ENCODE results near the gene LAMB4.

Gene LAMB4

GRCh38 chr7:108142675-108143259, 12.6 kb upstream of the LAMB4 start:
- no peak for DNase-seq

- DNase-seq = no peak
Observed at GRCh38 chr7:108142180-108142579, 12.0 kb upstream of the LAMB4 start.

- DNase-seq = no peak
Observed at GRCh38 chr7:108140671-108141070, 10.5 kb upstream of the LAMB4 start.

DNA sequence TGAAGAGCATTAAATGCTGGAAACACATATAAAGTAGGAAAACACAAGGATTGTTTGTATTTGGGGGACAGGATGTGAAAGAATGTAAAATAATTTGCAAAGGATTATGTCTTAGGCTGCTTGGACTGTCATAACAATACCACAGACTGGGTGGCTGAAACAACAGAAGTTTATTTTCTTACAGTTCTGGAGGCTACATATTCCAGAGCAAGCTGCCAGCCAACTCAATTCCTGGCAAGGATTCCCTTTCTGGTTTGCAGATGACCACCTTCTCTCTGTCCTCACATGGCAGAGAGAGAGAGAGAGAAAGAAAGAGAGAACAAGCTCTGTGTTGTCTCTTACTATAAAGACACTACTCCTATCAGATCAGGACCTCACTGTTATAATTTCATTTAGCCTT, 8.8 kb upstream of the LAMB4 start:
- no peak for DNase-seq

GRCh38 chr7:108137993-108138392, 7.8 kb upstream of the LAMB4 start:
- no peak for DNase-seq

GRCh38 chr7:108137040-108137439, 6.9 kb upstream of the LAMB4 start:
- DNase-seq = no peak

DNA sequence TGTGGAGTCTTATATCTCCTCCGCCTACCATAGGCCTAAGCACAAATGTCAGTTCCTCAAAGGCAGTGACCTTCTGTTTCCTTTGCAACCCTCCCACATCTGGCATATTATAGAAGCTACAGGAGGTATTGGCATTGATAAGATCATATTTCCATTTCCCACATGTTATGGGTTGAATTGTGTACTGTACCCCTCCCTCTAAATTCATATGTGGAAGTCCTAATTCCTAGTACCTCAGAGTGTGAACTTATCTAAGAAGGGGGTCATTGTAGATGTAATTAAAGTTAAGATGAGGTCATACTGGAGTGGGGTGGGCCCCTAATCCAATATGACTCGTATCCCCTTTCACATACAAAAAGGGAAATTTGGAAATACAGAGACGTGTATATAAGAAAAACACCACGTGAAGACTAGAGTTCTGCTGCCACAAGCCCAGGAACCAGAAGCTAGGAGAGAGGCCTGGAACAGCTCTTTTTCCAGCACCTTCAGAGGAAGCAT, 6.1 kb upstream of the LAMB4 start:
- no peak for DNase-seq

- DNase-seq = no peak
Observed at GRCh38 chr7:108135446-108136190, 5.5 kb upstream of the LAMB4 start.

GRCh38 chr7:108134486-108134885, 4.3 kb upstream of the LAMB4 start:
- no peak for DNase-seq

DNA sequence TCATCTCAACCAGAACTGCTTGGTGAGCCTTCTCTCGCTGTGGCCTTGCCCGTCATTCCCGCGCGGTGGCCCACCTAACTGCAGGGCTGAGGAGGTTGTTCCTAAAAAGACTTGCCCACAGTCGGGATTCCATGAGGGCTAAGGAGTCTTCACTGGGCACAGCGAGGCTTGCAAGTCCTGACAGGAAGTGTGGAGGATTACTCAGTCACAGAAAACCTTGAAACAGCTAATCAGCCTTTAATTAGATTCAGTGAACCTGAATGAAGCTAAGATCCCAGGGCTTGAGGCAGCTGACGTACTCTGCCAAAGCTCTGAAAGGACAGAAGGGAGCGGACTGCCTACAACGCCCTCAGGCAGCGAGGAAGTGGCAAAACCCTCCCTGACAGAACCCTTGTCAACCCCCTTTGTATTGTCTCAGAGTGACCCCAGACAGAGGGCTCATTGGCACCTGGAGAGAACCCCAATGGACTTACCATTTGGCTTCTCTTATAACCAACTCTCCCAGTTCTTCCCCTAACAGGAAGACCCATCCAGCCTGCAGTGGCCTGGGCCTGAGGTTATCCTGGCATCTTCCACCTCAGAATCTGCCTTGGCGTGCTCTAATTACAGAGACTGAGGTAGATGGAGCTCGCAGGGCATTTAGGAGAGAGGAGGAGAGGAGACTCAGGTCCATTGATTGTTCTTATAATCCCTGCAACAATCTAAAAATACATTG, 2.5 kb upstream of the LAMB4 start:
- DNase-seq = no peak

DNA sequence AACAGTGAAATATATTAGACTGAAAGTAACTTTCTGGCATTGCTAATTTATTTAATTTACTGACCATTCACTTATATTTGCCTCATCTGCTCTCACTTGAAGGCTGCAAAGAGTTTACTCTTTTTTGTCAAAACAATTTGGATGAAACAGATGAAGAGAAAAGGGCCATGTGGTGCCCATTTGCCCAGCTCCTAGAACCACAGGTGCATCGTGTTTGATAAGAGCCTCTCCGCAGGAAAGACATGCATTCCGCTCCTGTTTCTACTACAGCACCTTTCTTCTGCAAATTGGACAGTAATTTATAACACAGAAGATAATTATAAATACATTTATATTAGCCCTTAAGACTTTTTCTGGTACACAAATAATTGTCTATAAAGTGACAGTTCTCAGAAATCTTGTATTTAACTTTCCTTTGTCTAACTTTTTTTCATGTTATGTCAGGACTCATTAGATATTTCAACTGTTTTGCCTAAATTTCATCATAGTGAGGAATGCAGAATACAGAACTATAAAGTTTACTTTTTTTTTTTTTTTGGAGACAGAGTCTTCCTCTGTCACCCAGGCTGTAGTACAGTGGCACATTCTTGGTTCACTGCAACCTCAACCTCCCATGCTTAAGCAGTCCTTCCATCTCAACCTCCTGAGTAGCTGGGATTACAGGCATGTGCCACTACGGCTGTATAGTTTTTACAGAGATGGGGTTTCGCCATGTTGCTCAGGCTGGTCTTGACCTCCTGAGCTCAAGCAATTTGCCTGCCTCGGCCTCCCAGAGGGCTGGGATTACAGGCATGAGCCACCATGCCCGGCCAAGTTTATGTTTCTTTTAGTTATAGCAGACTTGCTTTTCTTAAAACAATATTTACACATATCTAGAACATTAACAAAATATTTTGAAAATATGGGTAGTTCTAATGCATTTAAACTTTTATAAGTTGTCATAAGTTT, 869 bp downstream of the LAMB4 start:
- DNase-seq = no peak

DNA sequence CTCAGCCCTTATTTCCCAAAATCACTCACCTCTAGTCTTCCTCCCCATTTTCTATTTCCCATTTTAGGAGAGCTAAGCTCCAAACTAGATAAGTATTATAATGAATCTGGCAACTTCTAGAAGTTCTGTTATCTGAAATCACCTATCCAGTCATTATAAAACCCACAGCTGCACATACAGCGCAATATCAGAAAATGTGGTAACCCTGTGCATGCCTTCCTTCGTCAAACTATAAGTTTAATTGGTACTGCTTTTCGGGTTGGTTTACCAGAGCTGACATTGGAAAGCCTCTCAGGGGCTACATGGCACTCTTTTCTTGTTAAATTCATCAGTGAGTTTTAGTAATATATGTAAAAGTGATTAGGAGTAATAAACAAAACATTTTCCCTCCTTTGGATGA, 1.6 kb downstream of the LAMB4 start:
- DNase-seq = no peak

DNA sequence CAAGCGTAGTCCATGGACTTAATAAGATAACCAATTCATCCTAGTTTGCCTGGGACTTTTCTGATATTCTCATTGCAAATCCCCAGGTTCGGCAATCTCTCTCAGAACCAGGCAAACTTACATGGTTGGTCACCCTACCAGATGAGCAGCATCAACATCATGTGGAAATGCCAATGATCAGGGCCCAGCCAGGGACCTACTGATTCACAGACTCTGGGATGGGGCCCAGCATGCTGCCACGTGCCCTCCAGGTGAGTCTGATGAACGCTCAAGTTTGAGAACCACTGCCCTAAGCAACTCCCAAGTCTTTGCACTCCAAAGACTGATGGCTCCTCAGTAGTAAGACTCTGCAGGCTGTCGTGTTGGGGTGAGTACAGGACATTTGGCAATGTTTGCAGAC, 2.7 kb downstream of the LAMB4 start:
- no peak for DNase-seq

GRCh38 chr7:108124820-108125219, 5.3 kb downstream of the LAMB4 start:
- no peak for DNase-seq

GRCh38 chr7:108122181-108122580, 8.0 kb downstream of the LAMB4 start:
- DNase-seq = no peak

- no peak for DNase-seq
Observed at GRCh38 chr7:108120933-108121332, 9.2 kb downstream of the LAMB4 start.

DNA sequence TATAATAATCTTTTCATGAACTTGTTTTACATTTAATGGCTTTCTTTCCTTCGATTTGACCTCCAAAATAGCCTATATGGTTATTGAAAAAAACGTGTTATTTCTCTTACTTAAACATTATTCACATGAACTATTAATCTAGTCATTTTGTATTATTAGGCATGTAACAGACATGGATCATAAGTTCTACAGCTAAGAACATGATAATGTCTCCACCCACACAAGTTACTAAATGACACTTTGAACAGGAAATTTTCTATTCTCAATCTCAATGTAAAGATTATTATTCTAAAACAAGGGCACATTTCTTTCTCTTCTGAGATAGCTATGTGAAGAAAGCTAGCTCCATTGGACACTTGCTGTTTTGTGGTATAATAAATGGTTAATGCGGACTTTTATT, 10.0 kb downstream of the LAMB4 start:
- DNase-seq = no peak

DNA sequence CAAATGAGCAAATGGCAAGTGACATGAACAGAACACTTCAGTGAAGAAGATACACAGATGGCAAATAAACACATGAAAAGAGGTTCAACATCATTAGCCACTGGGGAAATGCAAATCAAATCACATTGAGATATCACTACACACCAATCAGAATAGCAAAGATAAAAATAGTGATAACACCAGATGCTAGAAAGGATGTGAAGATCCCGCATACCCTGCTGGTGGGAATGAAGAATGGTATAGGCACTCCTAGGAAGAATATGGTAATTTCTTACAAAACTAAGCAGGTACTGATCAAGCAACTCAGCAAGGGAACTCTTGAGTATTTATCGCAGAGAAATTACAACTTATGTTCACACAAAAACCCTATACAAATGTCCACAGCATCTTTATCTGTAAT, 11.2 kb downstream of the LAMB4 start:
- DNase-seq = no peak

DNA sequence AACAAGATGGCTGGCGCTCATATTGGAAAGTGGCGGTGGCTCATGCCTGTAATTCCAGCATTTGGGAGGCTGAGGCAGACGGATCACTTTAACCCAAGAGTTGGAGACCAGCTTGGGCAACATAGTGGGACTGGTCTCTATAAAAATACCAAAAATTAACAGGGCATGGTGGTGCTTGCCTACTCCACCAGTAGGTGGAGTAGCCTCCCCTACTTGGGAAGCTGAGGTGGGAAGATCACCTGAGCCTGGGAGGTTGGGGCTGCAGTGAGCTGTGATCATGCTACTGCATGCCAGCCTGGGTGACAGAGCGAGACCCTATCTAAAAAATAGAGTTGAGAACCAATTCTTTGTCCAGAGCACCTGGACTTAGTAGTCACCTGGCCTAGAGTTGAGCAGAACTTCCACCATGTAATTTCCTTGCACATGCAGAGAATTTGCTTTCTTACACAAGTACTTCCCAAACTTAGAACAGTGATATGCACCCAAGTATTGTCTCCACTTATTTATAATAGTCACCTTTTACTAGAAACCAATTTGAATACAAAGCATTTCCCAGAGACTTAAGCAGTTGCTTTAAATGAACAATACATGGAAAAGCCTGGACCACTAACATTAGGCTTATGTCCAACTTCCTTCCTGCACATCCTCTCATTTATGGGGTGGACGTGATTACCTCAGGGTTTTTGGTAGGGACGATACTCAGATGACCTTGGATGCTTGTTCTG, 15.9 kb downstream of the LAMB4 start:
- no peak for DNase-seq

DNA sequence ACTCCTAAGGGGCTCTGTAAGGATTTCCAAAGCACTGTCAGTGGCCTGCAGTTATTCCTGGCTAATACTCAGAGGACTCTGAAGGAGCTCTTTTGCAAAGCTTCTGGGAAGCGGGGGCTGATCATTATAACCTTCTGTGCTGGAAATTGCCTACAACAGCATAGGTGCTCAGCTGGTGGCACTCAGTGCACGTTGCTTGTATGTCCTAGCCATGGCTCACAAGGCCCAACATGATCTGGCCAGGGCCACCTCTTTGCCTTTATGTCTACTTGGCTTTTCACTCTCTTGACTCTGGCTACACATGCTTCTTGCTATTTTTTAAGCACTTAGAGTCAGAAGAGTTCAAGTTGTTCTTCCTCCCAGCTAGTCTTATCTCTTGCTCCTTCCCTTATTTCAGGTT, 17.5 kb downstream of the LAMB4 start:
- no peak for DNase-seq

GRCh38 chr7:108109221-108109908, 20.8 kb downstream of the LAMB4 start:
- DNase-seq = no peak

DNA sequence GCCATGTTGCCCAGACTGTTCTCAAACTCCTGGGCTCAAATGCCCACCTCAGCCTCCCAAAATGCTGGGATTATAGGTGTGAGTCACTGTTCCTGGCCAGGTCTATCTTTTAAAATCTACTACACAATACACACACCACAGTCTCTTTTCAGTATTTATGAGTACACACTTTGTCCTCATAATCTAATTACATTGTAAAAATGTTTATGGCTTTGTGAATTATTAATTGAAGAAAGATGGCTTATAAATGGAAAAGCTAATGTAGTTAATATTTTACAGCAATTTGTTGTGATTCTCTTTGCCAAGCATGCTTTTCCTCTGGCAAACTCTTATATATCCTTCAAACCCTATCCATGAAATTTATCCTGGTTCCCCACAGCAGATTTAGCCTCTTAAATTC, 22.0 kb downstream of the LAMB4 start:
- no peak for DNase-seq
